ENCODE data around the gene ITIH1.
A peak's percentile ranks its signal among the peaks of the same experiment; 100 is the strongest.

ITIH1 gene

GRCh38 chr3:52739730-52740129 is 37.7 kb upstream of the ITIH1 start:
- H3K9ac ChIP-seq (ENCODE audit: low read length), result no peak overlapping the region
- WGBS (ENCODE audit: extremely low coverage, insufficient coverage, low lambda C conversion rate), result no CpG with 5 or more reads among the region's 1 CpG
- no peak overlapping the region for H4K8ac ChIP-seq (ENCODE audit: low read depth, low read length)

GRCh38 chr3:52742418-52743041 is 34.9 kb upstream of the ITIH1 start:
- Histone ChIP-seq H3K4me3 (ENCODE audit: low read length) (no peak overlapping the region), H3K79me2 (ENCODE audit: control insufficient read depth, insufficient read depth, low read length) (no peaks in the 10 kb centered on the region), H3K4ac (ENCODE audit: low read depth, low read length) (no peak overlapping the region), H3K23ac (ENCODE audit: low read length) (no peak overlapping the region), H3K36me3 (ENCODE audit: control insufficient read depth, insufficient read depth, low read length) (peaks cover 2% of the 10 kb centered on the region), H2AK5ac (ENCODE audit: low read length) (no peak overlapping the region), H3K27me3 (ENCODE audit: insufficient read depth, low read length, poor library complexity) (no peaks in the 10 kb centered on the region), H3K79me1 (ENCODE audit: low read length) (no peaks in the 10 kb centered on the region), H3K4me2 (ENCODE audit: low read length) (no peak overlapping the region), H2BK15ac (replicated peaks; ENCODE audit: low read depth) (no peak overlapping the region), H3K27ac (ENCODE audit: low read depth, low read length) (no peak overlapping the region), H2BK5ac (ENCODE audit: low read length) (no peak overlapping the region), H3K4me1 (ENCODE audit: control insufficient read depth, low read depth, low read length) (no peaks in the 10 kb centered on the region), H4K8ac (ENCODE audit: low read depth, low read length) (no peak overlapping the region), H4K5ac (ENCODE audit: low read length) (no peak overlapping the region), H3K56ac (ENCODE audit: low read length) (no peak overlapping the region), H2BK120ac (ENCODE audit: low read depth, low read length) (no peak overlapping the region), H3K18ac (ENCODE audit: low read length) (no peak overlapping the region), H3K9ac (ENCODE audit: low read length) (no peak overlapping the region)
- DNase-seq, result peak; percentile 36
- no CpG with 5 or more reads among the region's 3 CpGs for WGBS (ENCODE audit: extremely low coverage, insufficient coverage, low lambda C conversion rate)

More at GRCh38 chr3:52739730-52740129, 37.7 kb upstream of the ITIH1 start:
- Histone ChIP-seq H3K27ac (ENCODE audit: low read depth, low read length) (no peak overlapping the region), H3K36me3 (ENCODE audit: control insufficient read depth, insufficient read depth, low read length) (peaks cover 2% of the 10 kb centered on the region), H3K27me3 (ENCODE audit: insufficient read depth, low read length, poor library complexity) (no peaks in the 10 kb centered on the region), H2BK5ac (ENCODE audit: low read length) (no peak overlapping the region), H2BK15ac (replicated peaks; ENCODE audit: low read depth) (no peak overlapping the region), H3K4ac (ENCODE audit: low read depth, low read length) (no peak overlapping the region), H3K79me1 (ENCODE audit: low read length) (no peaks in the 10 kb centered on the region), H3K4me1 (ENCODE audit: control insufficient read depth, low read depth, low read length) (no peaks in the 10 kb centered on the region), H3K79me2 (ENCODE audit: control insufficient read depth, insufficient read depth, low read length) (no peaks in the 10 kb centered on the region), H3K4me3 (ENCODE audit: low read length) (no peak overlapping the region), H3K4me2 (ENCODE audit: low read length) (no peak overlapping the region), H2BK120ac (ENCODE audit: low read depth, low read length) (no peak overlapping the region), H2AK5ac (ENCODE audit: low read length) (no peak overlapping the region), H3K23ac (ENCODE audit: low read length) (no peak overlapping the region), H4K5ac (ENCODE audit: low read length) (no peak overlapping the region), H3K18ac (ENCODE audit: low read length) (no peak overlapping the region), H3K56ac (ENCODE audit: low read length) (no peak overlapping the region)
- DNase-seq, result no peak

GRCh38 chr3:52743152-52743551 is 34.2 kb upstream of the ITIH1 start:
- Histone ChIP-seq H3K9ac (ENCODE audit: low read length) (no peak overlapping the region), H3K4me3 (ENCODE audit: low read length) (no peak overlapping the region), H2BK5ac (ENCODE audit: low read length) (no peak overlapping the region), H3K27ac (ENCODE audit: low read depth, low read length) (no peak overlapping the region), H3K4me1 (ENCODE audit: control insufficient read depth, low read depth, low read length) (no peaks in the 10 kb centered on the region), H3K79me2 (ENCODE audit: control insufficient read depth, insufficient read depth, low read length) (no peaks in the 10 kb centered on the region), H3K4me2 (ENCODE audit: low read length) (no peak overlapping the region), H4K5ac (ENCODE audit: low read length) (no peak overlapping the region), H3K18ac (ENCODE audit: low read length) (no peak overlapping the region), H3K27me3 (ENCODE audit: insufficient read depth, low read length, poor library complexity) (no peaks in the 10 kb centered on the region), H3K56ac (ENCODE audit: low read length) (no peak overlapping the region), H4K8ac (ENCODE audit: low read depth, low read length) (no peak overlapping the region), H3K23ac (ENCODE audit: low read length) (no peak overlapping the region), H3K36me3 (ENCODE audit: control insufficient read depth, insufficient read depth, low read length) (peaks cover 3% of the 10 kb centered on the region), H2BK15ac (replicated peaks; ENCODE audit: low read depth) (no peak overlapping the region), H3K79me1 (ENCODE audit: low read length) (no peaks in the 10 kb centered on the region), H3K4ac (ENCODE audit: low read depth, low read length) (no peak overlapping the region), H2BK120ac (ENCODE audit: low read depth, low read length) (no peak overlapping the region), H2AK5ac (ENCODE audit: low read length) (no peak overlapping the region)
- WGBS (ENCODE audit: extremely low coverage, insufficient coverage, low lambda C conversion rate), result no CpG with 5 or more reads among the region's 5 CpGs
- DNase-seq, result no peak

GRCh38 chr3:52743721-52744120 is 33.7 kb upstream of the ITIH1 start:
- H2BK120ac ChIP-seq (ENCODE audit: low read depth, low read length), result no peak overlapping the region
- peaks cover 3% of the 10 kb centered on the region for H3K36me3 ChIP-seq (ENCODE audit: control insufficient read depth, insufficient read depth, low read length)
- no peaks in the 10 kb centered on the region for H3K4me1 ChIP-seq (ENCODE audit: control insufficient read depth, low read depth, low read length)
- no peak overlapping the region for H3K27ac ChIP-seq (ENCODE audit: low read depth, low read length)
- no CpG with 5 or more reads among the region's 2 CpGs for WGBS (ENCODE audit: extremely low coverage, insufficient coverage, low lambda C conversion rate)
- H3K27me3 ChIP-seq (ENCODE audit: insufficient read depth, low read length, poor library complexity), result no peaks in the 10 kb centered on the region
- no peak overlapping the region for H3K23ac ChIP-seq (ENCODE audit: low read length)
- H4K8ac ChIP-seq (ENCODE audit: low read depth, low read length), result no peak overlapping the region
- H3K9ac ChIP-seq (ENCODE audit: low read length), result no peak overlapping the region
- DNase-seq, result no peak
- H3K4me3 ChIP-seq (ENCODE audit: low read length), result no peak overlapping the region
- H2BK5ac ChIP-seq (ENCODE audit: low read length), result no peak overlapping the region
- H3K79me1 ChIP-seq (ENCODE audit: low read length), result no peaks in the 10 kb centered on the region
- H3K18ac ChIP-seq (ENCODE audit: low read length), result no peak overlapping the region
- no peak overlapping the region for H3K4ac ChIP-seq (ENCODE audit: low read depth, low read length)
- no peak overlapping the region for H4K5ac ChIP-seq (ENCODE audit: low read length)
- H3K4me2 ChIP-seq (ENCODE audit: low read length), result no peak overlapping the region
- H3K79me2 ChIP-seq (ENCODE audit: control insufficient read depth, insufficient read depth, low read length), result no peaks in the 10 kb centered on the region
- H3K56ac ChIP-seq (ENCODE audit: low read length), result no peak overlapping the region
- no peak overlapping the region for H2AK5ac ChIP-seq (ENCODE audit: low read length)
- H2BK15ac ChIP-seq (replicated peaks; ENCODE audit: low read depth), result no peak overlapping the region

DNA sequence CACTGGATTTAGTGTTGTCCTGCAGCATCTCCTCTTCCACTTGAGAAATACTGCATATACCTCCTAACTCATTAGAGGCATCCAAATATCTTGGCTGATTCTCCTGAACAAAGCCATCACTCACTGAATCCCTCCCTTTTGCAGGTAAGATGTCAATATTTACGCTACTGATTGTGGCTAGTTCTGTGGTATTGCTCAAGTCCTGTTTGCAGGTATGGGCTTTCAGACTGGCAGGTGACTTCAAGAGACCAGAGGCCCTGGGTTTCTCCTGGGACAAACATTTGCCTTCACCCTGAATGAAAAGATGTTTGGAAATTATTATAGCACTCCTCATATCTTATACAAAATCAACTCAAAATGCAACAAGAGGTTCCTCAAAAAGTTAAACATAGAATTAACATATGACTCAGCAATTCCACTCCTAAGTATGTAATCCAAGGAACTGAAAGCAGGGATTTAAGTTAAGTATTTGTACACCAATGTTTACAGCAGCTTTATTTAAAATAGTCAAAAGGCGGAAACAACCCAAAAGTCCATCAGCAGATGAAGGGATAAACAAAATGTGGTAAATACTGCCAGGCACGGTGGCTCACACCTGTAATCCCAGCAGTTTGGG is 25.2 kb upstream of the ITIH1 start:
- Histone ChIP-seq H2BK15ac (replicated peaks; ENCODE audit: low read depth) (no peak overlapping the region), H3K23ac (ENCODE audit: low read length) (no peak overlapping the region), H3K27ac (ENCODE audit: low read depth, low read length) (peak overlapping the region; percentile 19), H4K5ac (ENCODE audit: low read length) (no peak overlapping the region), H3K4me1 (ENCODE audit: control insufficient read depth, low read depth, low read length) (no peaks in the 10 kb centered on the region), H4K8ac (ENCODE audit: low read depth, low read length) (no peak overlapping the region), H2BK120ac (ENCODE audit: low read depth, low read length) (no peak overlapping the region), H2BK5ac (ENCODE audit: low read length) (no peak overlapping the region), H3K56ac (ENCODE audit: low read length) (no peak overlapping the region), H3K4me2 (ENCODE audit: low read length) (no peak overlapping the region), H3K79me2 (ENCODE audit: control insufficient read depth, insufficient read depth, low read length) (no peaks in the 10 kb centered on the region), H3K18ac (ENCODE audit: low read length) (no peak overlapping the region), H3K4ac (ENCODE audit: low read depth, low read length) (no peak overlapping the region), H3K9ac (ENCODE audit: low read length) (no peak overlapping the region), H3K79me1 (ENCODE audit: low read length) (no peaks in the 10 kb centered on the region), H2AK5ac (ENCODE audit: low read length) (no peak overlapping the region), H3K4me3 (ENCODE audit: low read length) (no peak overlapping the region), H3K36me3 (ENCODE audit: control insufficient read depth, insufficient read depth, low read length) (peaks cover 5% of the 10 kb centered on the region), H3K27me3 (ENCODE audit: insufficient read depth, low read length, poor library complexity) (no peaks in the 10 kb centered on the region)
- WGBS (ENCODE audit: extremely low coverage, insufficient coverage, low lambda C conversion rate), result no CpG with 5 or more reads among the region's 3 CpGs
- no peak for DNase-seq

GRCh38 chr3:52754373-52754772 is 23.0 kb upstream of the ITIH1 start:
- DNase-seq, result no peak
- no CpG with 5 or more reads among the region's 4 CpGs for WGBS (ENCODE audit: extremely low coverage, insufficient coverage, low lambda C conversion rate)
- Histone ChIP-seq H4K8ac (ENCODE audit: low read depth, low read length) (no peak overlapping the region), H3K56ac (ENCODE audit: low read length) (no peak overlapping the region), H3K27ac (ENCODE audit: low read depth, low read length) (no peak overlapping the region), H3K36me3 (ENCODE audit: control insufficient read depth, insufficient read depth, low read length) (peaks cover 3% of the 10 kb centered on the region), H4K5ac (ENCODE audit: low read length) (no peak overlapping the region), H3K27me3 (ENCODE audit: insufficient read depth, low read length, poor library complexity) (no peaks in the 10 kb centered on the region), H3K4me1 (ENCODE audit: control insufficient read depth, low read depth, low read length) (no peaks in the 10 kb centered on the region), H3K79me1 (ENCODE audit: low read length) (no peaks in the 10 kb centered on the region), H3K18ac (ENCODE audit: low read length) (no peak overlapping the region), H3K4me3 (ENCODE audit: low read length) (no peak overlapping the region), H3K23ac (ENCODE audit: low read length) (no peak overlapping the region), H3K4me2 (ENCODE audit: low read length) (no peak overlapping the region), H2BK120ac (ENCODE audit: low read depth, low read length) (no peak overlapping the region), H3K4ac (ENCODE audit: low read depth, low read length) (no peak overlapping the region), H3K9ac (ENCODE audit: low read length) (no peak overlapping the region), H2AK5ac (ENCODE audit: low read length) (no peak overlapping the region), H2BK5ac (ENCODE audit: low read length) (no peak overlapping the region), H3K79me2 (ENCODE audit: control insufficient read depth, insufficient read depth, low read length) (no peaks in the 10 kb centered on the region), H2BK15ac (replicated peaks; ENCODE audit: low read depth) (no peak overlapping the region)

Data from mesendoderm (in vitro differentiated cells).